NCI-H2107 treated with DMSO at 0.1 percent for 48 hours (cell line): ENCODE measurements around the gene INPP5A.
"Not testable (repeated sequence)": the region's sequence is repeated elsewhere in the genome, so short reads cannot be mapped to it uniquely, and the experiment has no call there.

Source experiments
- DNase-seq: peaks from one replicate; lab custom pipeline; 2025; ENCODE audit not compliant: unreplicated experiment; lab: John Stamatoyannopoulos, UW

INPP5A gene

GRCh38 chr10:132752378-132752777, 214.8 kb downstream of the INPP5A start:
- no peak for DNase-seq

- DNase-seq = no peak
Measured at GRCh38 chr10:132752961-132753360, 215.4 kb downstream of the INPP5A start.

GRCh38 chr10:132753596-132753995, 216.0 kb downstream of the INPP5A start:
- no peak for DNase-seq

- DNase-seq = no peak
Measured at GRCh38 chr10:132754071-132754470, 216.5 kb downstream of the INPP5A start.

GRCh38 chr10:132755166-132755711, 217.7 kb downstream of the INPP5A start:
- DNase-seq = no peak

- DNase-seq = no peak
Measured at GRCh38 chr10:132756591-132756990, 219.0 kb downstream of the INPP5A start.

- no peak for DNase-seq
Measured at GRCh38 chr10:132757171-132757570, 219.6 kb downstream of the INPP5A start.

GRCh38 chr10:132758865-132759264, 221.3 kb downstream of the INPP5A start:
- no peak for DNase-seq

GRCh38 chr10:132761395-132762060, 223.9 kb downstream of the INPP5A start:
- no peak for DNase-seq

GRCh38 chr10:132762267-132762666, 224.7 kb downstream of the INPP5A start:
- no peak for DNase-seq

GRCh38 chr10:132763545-132763944, 226.0 kb downstream of the INPP5A start:
- no peak for DNase-seq

GRCh38 chr10:132764108-132764507, 226.5 kb downstream of the INPP5A start:
- no peak for DNase-seq

- no peak for DNase-seq
Measured at GRCh38 chr10:132765435-132765834, 227.8 kb downstream of the INPP5A start.

- DNase-seq = no peak
Measured at GRCh38 chr10:132766291-132766690, 228.7 kb downstream of the INPP5A start.

GRCh38 chr10:132768346-132769248, 231.0 kb downstream of the INPP5A start:
- no peak for DNase-seq

GRCh38 chr10:132770061-132771021, 232.8 kb downstream of the INPP5A start:
- DNase-seq = no peak

- DNase-seq = not testable (repeated sequence)
Measured at GRCh38 chr10:132772816-132773215, 235.2 kb downstream of the INPP5A start.

GRCh38 chr10:132774181-132774901, 236.8 kb downstream of the INPP5A start:
- DNase-seq = peak; percentile 18

GRCh38 chr10:132774902-132775863, 237.6 kb downstream of the INPP5A start:
- peak; percentile 41 for DNase-seq
